ENCODE results near the gene FBXW11. TPM values are rescaled to one million over a fixed set of nuclear protein-coding genes. Genes with fewer than 3 reads are reported as not detected.

FBXW11 gene
- total and polyA plus RNA-seq, 10 of the 15 experiments (the other 5 are each of a cell fraction or from before 2014, with no cell fraction given), result 4.3 to 61.5 (median 40.0) TPM

GRCh38 chr5:171855798-171856763 lies 150.4 kb downstream of the FBXW11 start:
- CTCF ChIA-PET, result interaction anchor here (1.5 kb wide), 1 partner anchor 584 kb away, joined by 3 read pairs; no protein-coding TSS in a partner anchor
- intact Hi-C loops (cut with micrococcal nuclease; ENCODE audit: unreplicated experiment), result no loop called here
- WGBS (ENCODE audit: insufficient coverage, insufficient replicate concordance, low lambda C conversion rate, missing lambda C conversion rate), result 81% methylated on average over 17 of the region's 17 CpGs

GRCh38 chr5:171855265-171855664 lies 151.2 kb downstream of the FBXW11 start:
- FAIRE-seq, result no peak
- Histone ChIP-seq H3K9me3 (replicated peaks; ENCODE audit: control insufficient read depth, insufficient read depth, low read length) (no peaks in the 10 kb centered on the region), H2AFZ (ENCODE audit: control insufficient read depth, low read depth, low read length) (no peak overlapping the region), H3K79me2 (ENCODE audit: control insufficient read depth, insufficient read depth, low read length) (no peaks in the 10 kb centered on the region), H4K20me1 (ENCODE audit: control insufficient read depth, insufficient read depth) (no peaks in the 10 kb centered on the region), H3K27me3 (replicated peaks in 1 of 2; ENCODE audit: control insufficient read depth in 2 of 2, insufficient read depth in 2 of 2, low read length in 1 of 2) (no peaks in the 10 kb centered on the region), H3K36me3 (ENCODE audit: control insufficient read depth in 2 of 2, insufficient read depth in 2 of 2, low read length in 1 of 2) (no peaks in the 10 kb centered on the region; a peak in 2 of 4 replicates), H3K9ac (ENCODE audit: control insufficient read depth, insufficient read depth, low read length) (no peak overlapping the region), H3K4me3 (no peak overlapping the region), H3K4me2 (ENCODE audit: control insufficient read depth, insufficient read depth) (no peak overlapping the region), H3K27ac (ENCODE audit: control insufficient read depth, insufficient read depth) (no peak overlapping the region), H3K4me1 (ENCODE audit: control insufficient read depth, insufficient read depth, low read length) (no peaks in the 10 kb centered on the region)
- intact Hi-C loops (cut with micrococcal nuclease; ENCODE audit: unreplicated experiment) (no loop called here), in situ Hi-C loops (cut with MboI) (no loop called here)
- ChIA-PET POLR2A (no interaction called here), SMC1A (ENCODE audit: uncharacterized antibody, unreplicated experiment) (no interaction called here), RAD21 (ENCODE audit: unreplicated experiment) (no interaction called here), CTCF (interaction anchor here (1.5 kb wide), 1 partner anchor 583 kb away, joined by 3 read pairs; no protein-coding TSS in a partner anchor)
- BruUV-seq (replicated peaks), result no TSS peak
- DNase-seq (ENCODE audit: low read depth, low spot score), result no peak
- ATAC-seq, result no peak
- WGBS (ENCODE audit: insufficient coverage, insufficient replicate concordance, low lambda C conversion rate, missing lambda C conversion rate), result 80% methylated on average over 3 of the region's 3 CpGs
- no peak for TF ChIP-seq BRCA1 (IDR thresholded peaks at IDR 0.05; ENCODE audit: low read depth, low read length)
- no peak for TF ChIP-seq CUX1 (IDR thresholded peaks at IDR 0.05; ENCODE audit: insufficient replicate concordance, low read depth, low read length)
- no peak for TF ChIP-seq PML (IDR thresholded peaks at IDR 0.05; ENCODE audit: low read length)
- no peak for TF ChIP-seq NFXL1 (IDR thresholded peaks at IDR 0.05; ENCODE audit: borderline replicate concordance)
- TF ChIP-seq CREM (IDR thresholded peaks at IDR 0.05; ENCODE audit: low read depth), result no peak
- TF ChIP-seq POLR2AphosphoS5 (IDR thresholded peaks at IDR 0.05; ENCODE audit: low read length), result no peak
- TF ChIP-seq YY1 (IDR thresholded peaks at IDR 0.05; ENCODE audit: low read depth, low read length), result no peak
- no peak for TF ChIP-seq RAD21 (IDR thresholded peaks at IDR 0.05; ENCODE audit: insufficient read depth, low read depth, low read length)
- TF ChIP-seq RCOR1 (conservative IDR thresholded peaks at IDR 0.05; ENCODE audit: low read depth, low read length), result no peak
- no peak for TF ChIP-seq ZNF217 (IDR thresholded peaks at IDR 0.05)
- TF ChIP-seq ZNF384 (IDR thresholded peaks at IDR 0.05; ENCODE audit: borderline replicate concordance, low read depth, low read length), result no peak

More at GRCh38 chr5:171855798-171856763, 150.4 kb downstream of the FBXW11 start:
- ATAC-seq (no peak), FAIRE-seq (no peak), DNase-seq (ENCODE audit: low read depth, low spot score) (no peak)
- no peaks in the 10 kb centered on the region for H3K27me3 ChIP-seq (replicated peaks in 1 of 2; ENCODE audit: control insufficient read depth in 2 of 2, insufficient read depth in 2 of 2, low read length in 1 of 2)
- no peak overlapping the region for H3K4me2 ChIP-seq (ENCODE audit: control insufficient read depth, insufficient read depth)
- no peaks in the 10 kb centered on the region for H4K20me1 ChIP-seq (ENCODE audit: control insufficient read depth, insufficient read depth)
- TF ChIP-seq ATF7 (IDR thresholded peaks at IDR 0.05; ENCODE audit: low read depth) (no peak), SMARCA5 (IDR thresholded peaks at IDR 0.05) (no peak)
- H3K9me3 ChIP-seq (replicated peaks; ENCODE audit: control insufficient read depth, insufficient read depth, low read length), result no peaks in the 10 kb centered on the region
- in situ Hi-C loops (cut with MboI), result no loop called here
- no peaks in the 10 kb centered on the region; a peak in 2 of 4 replicates for H3K36me3 ChIP-seq (ENCODE audit: control insufficient read depth in 2 of 2, insufficient read depth in 2 of 2, low read length in 1 of 2)
- no peaks in the 10 kb centered on the region for H3K4me1 ChIP-seq (ENCODE audit: control insufficient read depth, insufficient read depth, low read length)
- no TSS peak for BruUV-seq (replicated peaks)
- ChIA-PET POLR2A (interaction anchor here (0.6 kb wide), 2 partner anchors 138 to 387 kb away, joined by 3 to 7 read pairs; no protein-coding TSS in a partner anchor), RAD21 (ENCODE audit: unreplicated experiment) (no interaction called here), SMC1A (ENCODE audit: uncharacterized antibody, unreplicated experiment) (interaction anchor here (0.5 kb wide), 1 partner anchor 766 kb away, joined by 3 read pairs; no protein-coding TSS in a partner anchor)
- no peak overlapping the region for H3K4me3 ChIP-seq
- no peak overlapping the region for H2AFZ ChIP-seq (ENCODE audit: control insufficient read depth, low read depth, low read length)
- no peak overlapping the region for H3K27ac ChIP-seq (ENCODE audit: control insufficient read depth, insufficient read depth)
- no peaks in the 10 kb centered on the region for H3K79me2 ChIP-seq (ENCODE audit: control insufficient read depth, insufficient read depth, low read length)
- H3K9ac ChIP-seq (ENCODE audit: control insufficient read depth, insufficient read depth, low read length), result no peak overlapping the region
